ENCODE measurements around the gene GALNS. TPM values are rescaled to one million over a fixed set of nuclear protein-coding genes. Genes with fewer than 3 reads are reported as not detected.
A peak's percentile ranks its signal among the peaks of the same experiment; 100 is the strongest.

Gene GALNS
- total and polyA plus RNA-seq, 2 of the 4 experiments (the other 2 are of a cell fraction): 7.2 to 32.5 TPM

- H4K5ac ChIP-seq (ENCODE audit: low read depth, low read length): no peak overlapping the region
- intact Hi-C loops (cut with micrococcal nuclease): no loop called here
- H4K20me1 ChIP-seq (ENCODE audit: insufficient read depth, low read length): no peaks in the 10 kb centered on the region
- no peaks in the 10 kb centered on the region for H3K36me3 ChIP-seq (ENCODE audit: control insufficient read depth, insufficient read depth, low read length)
- in situ Hi-C loops (cut with MboI; ENCODE audit: low sequenced_read_pairs): no loop called here
- no peak overlapping the region for H3K18ac ChIP-seq (ENCODE audit: low read depth, low read length)
- no peak overlapping the region for H3K4ac ChIP-seq (ENCODE audit: low read depth, low read length)
- no peak overlapping the region for H3K4me3 ChIP-seq (ENCODE audit: insufficient read depth, low read depth, low read length)
- no peak overlapping the region for H3K9ac ChIP-seq (ENCODE audit: low read depth, low read length)
- no peak overlapping the region for H2AK5ac ChIP-seq (ENCODE audit: low read depth, low read length)
- TF ChIP-seq MAZ (IDR thresholded peaks at IDR 0.05; ENCODE audit: borderline replicate concordance, low read depth, low read length) (no peak), ELK1 (IDR thresholded peaks at IDR 0.05; ENCODE audit: borderline replicate concordance, low read depth, low read length) (no peak)
- TF ChIP-seq, protein P1, sequence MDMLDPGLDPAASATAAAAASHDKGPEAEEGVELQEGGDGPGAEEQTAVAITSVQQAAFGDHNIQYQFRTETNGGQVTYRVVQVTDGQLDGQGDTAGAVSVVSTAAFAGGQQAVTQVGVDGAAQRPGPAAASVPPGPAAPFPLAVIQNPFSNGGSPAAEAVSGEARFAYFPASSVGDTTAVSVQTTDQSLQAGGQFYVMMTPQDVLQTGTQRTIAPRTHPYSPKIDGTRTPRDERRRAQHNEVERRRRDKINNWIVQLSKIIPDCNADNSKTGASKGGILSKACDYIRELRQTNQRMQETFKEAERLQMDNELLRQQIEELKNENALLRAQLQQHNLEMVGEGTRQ (IDR thresholded peaks at IDR 0.05; ENCODE audit: low read depth, low read length): no peak
- no peak overlapping the region for H3K14ac ChIP-seq (replicated peaks; ENCODE audit: low read depth, low read length)
- H2AFZ ChIP-seq (replicated peaks; ENCODE audit: low read length, poor library complexity): peak overlapping the region; percentile 5
- no peak overlapping the region for H2BK15ac ChIP-seq (ENCODE audit: low read depth, low read length)
- DNase-seq (peak; percentile 25), ATAC-seq (ENCODE audit: low read depth) (peak; percentile 52)
- no peak overlapping the region for H2BK5ac ChIP-seq (ENCODE audit: low read depth, low read length, poor library complexity, severe bottlenecking)
- dilution Hi-C loops (cut with HindIII; ENCODE audit: low sequenced_read_pairs, unreplicated experiment): no loop called here
- no peak overlapping the region for H3K23ac ChIP-seq (ENCODE audit: low read depth, low read length)
- H2BK20ac ChIP-seq (ENCODE audit: low read depth, low read length): no peak overlapping the region
- no peak overlapping the region for H4K91ac ChIP-seq (ENCODE audit: insufficient read depth, low read depth, low read length)
- H3K56ac ChIP-seq (ENCODE audit: extremely low read depth, insufficient read depth, low read length): no peak overlapping the region
- no peaks in the 10 kb centered on the region for H3K9me3 ChIP-seq (ENCODE audit: control insufficient read depth, insufficient read depth, low read length)
- no peak overlapping the region for H3K27ac ChIP-seq (ENCODE audit: insufficient read depth, low read length)
- 27% methylated on average over 4 of the region's 9 CpGs; no CpG with 5 or more reads in 1 of the 2 experiments for WGBS, 2 experiments (ENCODE audit: extremely low coverage in 2 of 2, insufficient read length in 1 of 2)
- H3K9me1 ChIP-seq (ENCODE audit: insufficient read depth, low read length): no peaks in the 10 kb centered on the region
- H3K79me1 ChIP-seq (ENCODE audit: low read depth in 1 of 2, low read length in 2 of 2): no peaks in the 10 kb centered on the region
- H4K8ac ChIP-seq (ENCODE audit: low read depth in 2 of 2, low read length in 2 of 2): no peak overlapping the region
- no peaks in the 10 kb centered on the region for H3K4me1 ChIP-seq (ENCODE audit: control insufficient read depth, insufficient read depth, low read length)
- H2BK120ac ChIP-seq (ENCODE audit: low read depth, low read length): no peak overlapping the region
- no TSS peak for BruUV-seq (replicated peaks)
- POLR2A ChIA-PET (ENCODE audit: unreplicated experiment): no interaction called here
- H2AK9ac ChIP-seq (replicated peaks; ENCODE audit: low read depth, low read length, poor library complexity): no peak overlapping the region
- H3K4me2 ChIP-seq (ENCODE audit: low read depth, low read length): no peak overlapping the region
- CTCF ChIA-PET: no interaction called here
- peaks cover 48% of the 10 kb centered on the region for H3K27me3 ChIP-seq (ENCODE audit: control insufficient read depth, insufficient read depth, low read length)
Measured at GRCh38 chr16:88869673-88869980, 12.9 kb upstream of the GALNS start.

Data from IMR-90 (cell line).